Endothelial cell of umbilical vein (primary cell): ENCODE results near the gene CDKL4. TPM values are rescaled to one million over a fixed set of nuclear protein-coding genes. Genes with fewer than 3 reads are reported as not detected.
"Not testable (repeated sequence)": the region's sequence is repeated elsewhere in the genome, so short reads cannot be mapped to it uniquely, and the experiment has no call there.

ENCODE experiments used
- BruUV-seq: library from RNA; stranded (reverse); fragments of 400-500 nt; replicated peaks from 2 replicates; lab custom pipeline; 2021; lab: Mats Ljungman, UMichigan
- CTCF ChIA-PET: fragments of 300-600, 350-600 bp; sonication (Branson Sonifier 250); formaldehyde crosslinking; loops from one replicate; lab custom pipeline; 2021; ENCODE audit warnings: antibody characterized with exemption, inconsistent platforms; lab: Charles Lee
- POLR2A ChIA-PET: fragments of 300-600, 350-600 bp; sonication (Branson Sonifier 250); formaldehyde crosslinking; loops from one replicate; lab custom pipeline; 2021; ENCODE audit warnings: antibody characterized with exemption, inconsistent platforms; lab: Charles Lee
- DNase-seq: peaks from one replicate; pipeline ENCODE4 v3.0.0-alpha.2; 2011; ENCODE audit warnings: low read depth, low spot score
- FAIRE-seq: peaks from 2 replicates; lab custom pipeline; 2011; peaks lifted over from hg19 to GRCh38; lab: Jason Lieb, UNC
- H2AFZ ChIP-seq: 2 replicates; pipeline ENCODE4 v1.6.0; 2012; ENCODE audit warnings: low read depth, low read length, control low read depth, inconsistent platforms
- H3K27ac ChIP-seq: 2 replicates; pipeline ENCODE4 v1.5.1; 2011; ENCODE audit warnings: low read depth, mild to moderate bottlenecking, control low read depth, low read length, moderate library complexity; ENCODE audit not compliant: insufficient read depth
- H3K27me3 ChIP-seq, 2 experiments: 2 replicates each; pipeline versions ENCODE4 v1.6.0 to v1.6.1; 2011; ENCODE audit warnings: low read length in 2 of 2, mixed read lengths in 1 of 2; ENCODE audit not compliant: control insufficient read depth in 2 of 2, insufficient read depth in 2 of 2
- H3K36me3 ChIP-seq, 2 experiments: 2 replicates in 1 of 2; 3 replicates in 1 of 2; pipeline ENCODE4 v1.5.1; 2011; ENCODE audit warnings: low read length in 2 of 2, mild to moderate bottlenecking in 1 of 2, moderate library complexity in 1 of 2; ENCODE audit not compliant: control insufficient read depth in 2 of 2, insufficient read depth in 2 of 2; ENCODE audit errors: extremely low read depth in 1 of 2
- H3K4me1 ChIP-seq: 3 replicates; pipeline ENCODE4 v1.5.1; 2011; ENCODE audit warnings: mild to moderate bottlenecking, low read length; ENCODE audit not compliant: control insufficient read depth, insufficient read depth; ENCODE audit errors: extremely low read depth
- H3K4me2 ChIP-seq: 2 replicates; pipeline ENCODE4 v1.6.1; 2011; ENCODE audit warnings: low read length, control low read depth, mixed read lengths; ENCODE audit not compliant: insufficient read depth
- H3K4me3 ChIP-seq, 3 experiments: fragments of 200-600 bp in 1 of 3; sonication (generic), shearing (Covaris generic) in 1 of 3; replicated peaks in 1 of 3; 2 replicates each; pipeline ENCODE4 v1.5.1; 2011 to 2016; ENCODE audit warnings: control low read depth in 3 of 3, low read length in 3 of 3, mild to moderate bottlenecking in 2 of 3, inconsistent platforms in 1 of 3, low read depth in 1 of 3, moderate library complexity in 1 of 3; ENCODE audit not compliant: insufficient read depth in 1 of 3
- H3K79me2 ChIP-seq: 2 replicates; pipeline ENCODE4 v1.6.0; 2012; ENCODE audit warnings: low read length, inconsistent platforms; ENCODE audit not compliant: control insufficient read depth, insufficient read depth
- H3K9ac ChIP-seq: replicated peaks from 2 replicates; pipeline ENCODE3; 2011; ENCODE audit warnings: low read length, control low read depth; ENCODE audit not compliant: insufficient read depth; ENCODE audit errors: extremely low read depth
- H3K9me1 ChIP-seq: replicated peaks from 3 replicates; pipeline ENCODE4 v1.6.0; 2011; ENCODE audit warnings: mild to moderate bottlenecking, low read length; ENCODE audit not compliant: control insufficient read depth, insufficient read depth; ENCODE audit errors: extremely low read depth
- H3K9me3 ChIP-seq: replicated peaks from 2 replicates; pipeline ENCODE4 v1.5.1; 2012; ENCODE audit warnings: low read length, inconsistent platforms; ENCODE audit not compliant: control insufficient read depth, insufficient read depth
- H4K20me1 ChIP-seq: replicated peaks from 2 replicates; pipeline ENCODE3; 2011; ENCODE audit warnings: mild to moderate bottlenecking, low read length; ENCODE audit not compliant: control insufficient read depth, insufficient read depth; ENCODE audit errors: extremely low read depth
- JUN ChIP-seq: IDR thresholded peaks from 2 replicates; pipeline ENCODE4 v1.6.1; 2011; ENCODE audit warnings: borderline replicate concordance, low read depth; ENCODE audit not compliant: insufficient read length, insufficient read depth
- POLR2AphosphoS5 ChIP-seq: IDR thresholded peaks from 2 replicates; pipeline ENCODE4 v1.6.1; 2012; ENCODE audit warnings: low read depth, mild to moderate bottlenecking, control low read depth, low read length, moderate library complexity; ENCODE audit not compliant: insufficient read depth
- dilution Hi-C: fragments of 300-500 bp; cut with MboI; formaldehyde crosslinking; loops from one replicate; pipeline ENCODE4 v1.15.0; 2019; ENCODE audit warnings: low sequenced_read_pairs; ENCODE audit not compliant: extremely low pct_ligation_motif_present
- intact Hi-C: fragments of 100-400 bp; cut with micrococcal nuclease; formaldehyde crosslinking; loops from one replicate; pipeline ENCODE4 v1.10.0; 2022
- polyA plus RNA-seq, 4 experiments: library from polyadenylated mRNA; depleted of rRNA in 3 of 4; stranded (reverse) in 3 of 4; unstranded in 1 of 4; fragments of >200 nt; gene quantifications; 2 replicates each; pipeline versions ENCODE4 v1.2.1 to v1.2.3, GENCODE V29; 2011 to 2012; ENCODE audit warnings: missing spikeins in 1 of 4
- total RNA-seq: library from RNA; stranded (reverse); gene quantifications from 2 replicates; pipeline ENCODE4 v1.2.3, GENCODE V29; 2021
- TF ChIP-seq, protein P1 (sequence below), 2 donors: IDR thresholded peaks; 1 replicate in 1 of 2; 2 replicates in 1 of 2; pipeline ENCODE4 v1.5.1; 2011; ENCODE audit warnings: low read length in 2 of 2, mild to moderate bottlenecking in 2 of 2, moderate library complexity in 2 of 2, control low read depth in 1 of 2, inconsistent platforms in 1 of 2, low read depth in 1 of 2; ENCODE audit not compliant: insufficient read depth in 1 of 2; ENCODE audit errors: extremely low read depth in 1 of 2

Gene CDKL4
- total and polyA plus RNA-seq, 2 donors (not counting 3 experiments of a cell fraction or from before 2014, with no cell fraction given), result 0.17 to 0.75 TPM

- no TSS peak for BruUV-seq
- Histone ChIP-seq H3K27me3 (peaks cover 0 to 7% of the 10 kb centered on the region in 2 experiments), H3K9ac (no peak overlapping the region), H2AFZ (no peak overlapping the region), H3K4me2 (no peak overlapping the region), H3K9me1 (no peaks in the 10 kb centered on the region), H3K36me3 (no peaks in the 10 kb centered on the region), H3K27ac (no peak overlapping the region), H4K20me1 (no peaks in the 10 kb centered on the region), H3K9me3 (no peaks in the 10 kb centered on the region), H3K4me3 (no peak overlapping the region), H3K4me1 (no peaks in the 10 kb centered on the region), H3K79me2 (no peaks in the 10 kb centered on the region)
- intact Hi-C loops (no loop called here), dilution Hi-C loops (no loop called here)
- FAIRE-seq, result no peak
- TF ChIP-seq JUN, result no peak
- TF ChIP-seq, protein P1, sequence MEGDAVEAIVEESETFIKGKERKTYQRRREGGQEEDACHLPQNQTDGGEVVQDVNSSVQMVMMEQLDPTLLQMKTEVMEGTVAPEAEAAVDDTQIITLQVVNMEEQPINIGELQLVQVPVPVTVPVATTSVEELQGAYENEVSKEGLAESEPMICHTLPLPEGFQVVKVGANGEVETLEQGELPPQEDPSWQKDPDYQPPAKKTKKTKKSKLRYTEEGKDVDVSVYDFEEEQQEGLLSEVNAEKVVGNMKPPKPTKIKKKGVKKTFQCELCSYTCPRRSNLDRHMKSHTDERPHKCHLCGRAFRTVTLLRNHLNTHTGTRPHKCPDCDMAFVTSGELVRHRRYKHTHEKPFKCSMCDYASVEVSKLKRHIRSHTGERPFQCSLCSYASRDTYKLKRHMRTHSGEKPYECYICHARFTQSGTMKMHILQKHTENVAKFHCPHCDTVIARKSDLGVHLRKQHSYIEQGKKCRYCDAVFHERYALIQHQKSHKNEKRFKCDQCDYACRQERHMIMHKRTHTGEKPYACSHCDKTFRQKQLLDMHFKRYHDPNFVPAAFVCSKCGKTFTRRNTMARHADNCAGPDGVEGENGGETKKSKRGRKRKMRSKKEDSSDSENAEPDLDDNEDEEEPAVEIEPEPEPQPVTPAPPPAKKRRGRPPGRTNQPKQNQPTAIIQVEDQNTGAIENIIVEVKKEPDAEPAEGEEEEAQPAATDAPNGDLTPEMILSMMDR (IDR thresholded peaks at IDR 0.05; ENCODE audit: extremely low read depth in 1 of 2, insufficient read depth in 1 of 2, low read depth in 1 of 2, low read length in 2 of 2), result no peak
- no peak for TF ChIP-seq POLR2AphosphoS5
- DNase-seq, result no peak
- POLR2A ChIA-PET, result no interaction called here
- CTCF ChIA-PET, result interaction anchor here (0.7 to 1.9 kb wide), 2 partner anchors 25 to 27 kb away, joined by 3 to 8 read pairs; no protein-coding TSS in a partner anchor
Observed at GRCh38 chr2:39202639-39203369, 41.0 kb downstream of the CDKL4 start.

- H3K79me2 ChIP-seq, H4K20me1 ChIP-seq, POLR2A ChIA-PET, H3K27me3 ChIP-seq, H2AFZ ChIP-seq, H3K4me1 ChIP-seq, H3K9me3 ChIP-seq, BruUV-seq, dilution Hi-C loops, DNase-seq, H3K36me3 ChIP-seq, H3K4me3 ChIP-seq, CTCF ChIA-PET, H3K9ac ChIP-seq, H3K9me1 ChIP-seq, H3K4me2 ChIP-seq, H3K27ac ChIP-seq, FAIRE-seq, intact Hi-C loops: not testable (repeated sequence)
Observed at GRCh38 chr2:39197003-39197402, 46.8 kb downstream of the CDKL4 start.
